Measurements from ENCODE around the gene HAUS7.
A peak's percentile ranks its signal among the peaks of the same experiment; 100 is the strongest.

The HAUS7 gene

DNA sequence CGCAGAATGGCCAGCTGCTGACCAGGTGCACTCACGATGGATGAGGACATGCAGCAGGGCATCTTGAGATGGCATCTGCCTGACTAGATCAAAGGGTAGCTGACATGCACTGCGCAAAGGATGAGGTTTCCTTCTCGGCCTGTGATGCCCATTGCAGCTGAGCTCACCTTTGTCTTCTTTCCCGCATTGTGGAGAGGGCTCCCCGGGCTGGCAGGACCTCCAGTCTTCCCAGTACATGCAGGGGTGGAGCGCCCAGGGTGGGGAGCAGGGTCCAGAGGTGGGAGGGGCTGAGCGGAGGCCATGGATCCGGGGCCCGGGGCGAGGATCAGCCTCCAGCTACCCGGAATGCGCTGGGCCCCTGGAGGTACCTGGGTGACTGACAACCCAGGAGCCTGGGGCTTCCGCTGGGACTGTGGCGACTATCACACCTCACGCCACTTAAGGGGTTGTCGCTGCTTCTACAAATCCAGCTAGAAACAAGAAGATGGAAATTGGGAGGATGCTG lies 36.5 kb downstream of the HAUS7 start:
- Histone ChIP-seq H3K4me3 (ENCODE audit: low read depth, low read length) (no peak overlapping the region), H3K9me3 (ENCODE audit: control insufficient read depth, insufficient read depth, low read depth, low read length) (no peaks in the 10 kb centered on the region), H3K36me3 (ENCODE audit: control insufficient read depth in 2 of 2, insufficient read depth in 1 of 2, low read length in 2 of 2) (no peaks in the 10 kb centered on the region), H3K4me1 (ENCODE audit: control insufficient read depth, insufficient read depth, low read length) (no peaks in the 10 kb centered on the region), H3K27ac (ENCODE audit: extremely low read depth, low read depth, low read length) (no peak overlapping the region)
- ChIA-PET POLR2A (no interaction called here), CTCF (interaction anchor here (0.6 to 1.3 kb wide), 3 partner anchors 35 to 404 kb away, joined by 3 to 6 read pairs (median 4); partner anchors contain the start of gene HAUS7)
- TF ChIP-seq ZNF23 (tag by site-specific recombination; IDR thresholded peaks at IDR 0.05; ENCODE audit: borderline replicate concordance), result no peak

DNA sequence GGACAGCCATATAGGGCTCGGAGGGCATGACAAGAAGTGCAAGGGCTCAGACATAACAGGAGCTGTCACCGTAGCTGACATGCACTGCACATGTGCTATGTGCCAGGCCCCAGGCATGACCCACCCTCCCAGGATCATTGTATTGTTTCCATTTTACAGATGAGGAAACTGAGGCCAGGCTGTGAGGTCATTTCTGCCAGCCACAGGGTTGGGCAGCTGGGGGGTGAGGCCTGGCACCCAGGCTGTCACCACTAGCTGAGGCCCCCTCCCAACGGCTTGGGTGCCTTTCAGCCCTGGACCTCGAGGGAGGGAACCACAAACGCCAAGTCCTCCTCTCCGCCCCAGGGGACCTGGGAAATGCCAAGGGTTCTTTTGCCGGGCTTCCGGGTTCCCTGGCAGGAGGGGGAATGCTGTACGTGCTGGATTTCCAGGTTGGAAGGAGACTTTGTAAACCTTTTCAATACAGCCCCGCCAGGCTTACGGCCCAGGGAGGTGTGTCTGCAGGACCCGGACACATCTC lies 37.2 kb downstream of the HAUS7 start:
- Histone ChIP-seq H3K4me3 (ENCODE audit: low read depth, low read length) (no peak overlapping the region), H3K36me3 (ENCODE audit: control insufficient read depth in 2 of 2, insufficient read depth in 1 of 2, low read length in 2 of 2) (no peaks in the 10 kb centered on the region), H3K27ac (ENCODE audit: extremely low read depth, low read depth, low read length) (no peak overlapping the region), H3K9me3 (ENCODE audit: control insufficient read depth, insufficient read depth, low read depth, low read length) (no peaks in the 10 kb centered on the region), H3K4me1 (ENCODE audit: control insufficient read depth, insufficient read depth, low read length) (no peaks in the 10 kb centered on the region)
- CTCF ChIA-PET, result interaction anchor here (0.8 to 1.3 kb wide), 2 partner anchors 34 to 37 kb away, joined by 4 to 6 read pairs; partner anchors contain the start of gene HAUS7
- TF ChIP-seq ZNF558 (tag by site-specific recombination; IDR thresholded peaks at IDR 0.05) (no peak), OSR2 (tag by site-specific recombination; IDR thresholded peaks at IDR 0.05) (no peak), ZNF223 (tag by site-specific recombination; IDR thresholded peaks at IDR 0.05) (no peak), ZXDB (tag by site-specific recombination; IDR thresholded peaks at IDR 0.05) (no peak), ZNF664 (tag by site-specific recombination; IDR thresholded peaks at IDR 0.05) (no peak), ZNF121 (tag by site-specific recombination; IDR thresholded peaks at IDR 0.05) (no peak), ZBTB17 (tag by site-specific recombination; IDR thresholded peaks at IDR 0.05) (no peak), ZNF670 (tag by site-specific recombination; IDR thresholded peaks at IDR 0.05; ENCODE audit: low read depth) (no peak), ZNF629 (tag by site-specific recombination; IDR thresholded peaks at IDR 0.05) (no peak), EGR2 (tag by site-specific recombination; IDR thresholded peaks at IDR 0.05; ENCODE audit: low read depth) (no peak), SCRT1 (tag by site-specific recombination; IDR thresholded peaks at IDR 0.05; ENCODE audit: borderline replicate concordance) (no peak)
- TF ChIP-seq, protein P1, sequence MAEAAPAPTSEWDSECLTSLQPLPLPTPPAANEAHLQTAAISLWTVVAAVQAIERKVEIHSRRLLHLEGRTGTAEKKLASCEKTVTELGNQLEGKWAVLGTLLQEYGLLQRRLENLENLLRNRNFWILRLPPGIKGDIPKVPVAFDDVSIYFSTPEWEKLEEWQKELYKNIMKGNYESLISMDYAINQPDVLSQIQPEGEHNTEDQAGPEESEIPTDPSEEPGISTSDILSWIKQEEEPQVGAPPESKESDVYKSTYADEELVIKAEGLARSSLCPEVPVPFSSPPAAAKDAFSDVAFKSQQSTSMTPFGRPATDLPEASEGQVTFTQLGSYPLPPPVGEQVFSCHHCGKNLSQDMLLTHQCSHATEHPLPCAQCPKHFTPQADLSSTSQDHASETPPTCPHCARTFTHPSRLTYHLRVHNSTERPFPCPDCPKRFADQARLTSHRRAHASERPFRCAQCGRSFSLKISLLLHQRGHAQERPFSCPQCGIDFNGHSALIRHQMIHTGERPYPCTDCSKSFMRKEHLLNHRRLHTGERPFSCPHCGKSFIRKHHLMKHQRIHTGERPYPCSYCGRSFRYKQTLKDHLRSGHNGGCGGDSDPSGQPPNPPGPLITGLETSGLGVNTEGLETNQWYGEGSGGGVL (tag by site-specific recombination; IDR thresholded peaks at IDR 0.05), result no peak
- TF ChIP-seq, protein P2, sequence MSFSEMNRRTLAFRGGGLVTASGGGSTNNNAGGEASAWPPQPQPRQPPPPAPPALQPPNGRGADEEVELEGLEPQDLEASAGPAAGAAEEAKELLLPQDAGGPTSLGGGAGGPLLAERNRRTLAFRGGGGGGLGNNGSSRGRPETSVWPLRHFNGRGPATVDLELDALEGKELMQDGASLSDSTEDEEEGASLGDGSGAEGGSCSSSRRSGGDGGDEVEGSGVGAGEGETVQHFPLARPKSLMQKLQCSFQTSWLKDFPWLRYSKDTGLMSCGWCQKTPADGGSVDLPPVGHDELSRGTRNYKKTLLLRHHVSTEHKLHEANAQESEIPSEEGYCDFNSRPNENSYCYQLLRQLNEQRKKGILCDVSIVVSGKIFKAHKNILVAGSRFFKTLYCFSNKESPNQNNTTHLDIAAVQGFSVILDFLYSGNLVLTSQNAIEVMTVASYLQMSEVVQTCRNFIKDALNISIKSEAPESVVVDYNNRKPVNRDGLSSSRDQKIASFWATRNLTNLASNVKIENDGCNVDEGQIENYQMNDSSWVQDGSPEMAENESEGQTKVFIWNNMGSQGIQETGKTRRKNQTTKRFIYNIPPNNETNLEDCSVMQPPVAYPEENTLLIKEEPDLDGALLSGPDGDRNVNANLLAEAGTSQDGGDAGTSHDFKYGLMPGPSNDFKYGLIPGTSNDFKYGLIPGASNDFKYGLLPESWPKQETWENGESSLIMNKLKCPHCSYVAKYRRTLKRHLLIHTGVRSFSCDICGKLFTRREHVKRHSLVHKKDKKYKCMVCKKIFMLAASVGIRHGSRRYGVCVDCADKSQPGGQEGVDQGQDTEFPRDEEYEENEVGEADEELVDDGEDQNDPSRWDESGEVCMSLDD (tag by site-specific recombination; IDR thresholded peaks at IDR 0.05), result no peak
- TF ChIP-seq, protein P3, sequence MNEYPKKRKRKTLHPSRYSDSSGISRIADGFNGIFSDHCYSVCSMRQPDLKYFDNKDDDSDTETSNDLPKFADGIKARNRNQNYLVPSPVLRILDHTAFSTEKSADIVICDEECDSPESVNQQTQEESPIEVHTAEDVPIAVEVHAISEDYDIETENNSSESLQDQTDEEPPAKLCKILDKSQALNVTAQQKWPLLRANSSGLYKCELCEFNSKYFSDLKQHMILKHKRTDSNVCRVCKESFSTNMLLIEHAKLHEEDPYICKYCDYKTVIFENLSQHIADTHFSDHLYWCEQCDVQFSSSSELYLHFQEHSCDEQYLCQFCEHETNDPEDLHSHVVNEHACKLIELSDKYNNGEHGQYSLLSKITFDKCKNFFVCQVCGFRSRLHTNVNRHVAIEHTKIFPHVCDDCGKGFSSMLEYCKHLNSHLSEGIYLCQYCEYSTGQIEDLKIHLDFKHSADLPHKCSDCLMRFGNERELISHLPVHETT (tag by site-specific recombination; IDR thresholded peaks at IDR 0.05), result no peak
- POLR2A ChIA-PET, result no interaction called here

DNA sequence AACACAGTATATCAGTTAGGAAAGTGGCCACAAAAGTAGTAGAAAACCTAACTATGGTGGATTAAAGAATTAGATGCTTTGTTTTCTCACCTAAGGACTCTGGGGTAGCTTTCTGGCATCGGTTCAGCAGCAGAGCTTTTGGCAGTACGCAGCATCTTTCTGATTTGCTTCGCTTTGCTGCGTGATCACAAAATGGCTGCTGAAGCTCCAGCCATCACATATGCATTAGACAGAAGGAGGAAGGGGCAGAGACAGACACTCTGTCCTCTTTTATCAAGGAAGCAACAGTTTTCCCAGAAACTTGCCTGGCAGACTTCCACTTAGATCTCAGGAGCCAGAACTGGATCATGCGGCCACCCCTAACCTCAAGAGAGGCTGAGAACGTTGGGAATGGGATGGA lies 39.6 kb downstream of the HAUS7 start:
- H3K4me1 ChIP-seq (ENCODE audit: control insufficient read depth, insufficient read depth, low read length), result no peaks in the 10 kb centered on the region
- TF ChIP-seq, protein P4, sequence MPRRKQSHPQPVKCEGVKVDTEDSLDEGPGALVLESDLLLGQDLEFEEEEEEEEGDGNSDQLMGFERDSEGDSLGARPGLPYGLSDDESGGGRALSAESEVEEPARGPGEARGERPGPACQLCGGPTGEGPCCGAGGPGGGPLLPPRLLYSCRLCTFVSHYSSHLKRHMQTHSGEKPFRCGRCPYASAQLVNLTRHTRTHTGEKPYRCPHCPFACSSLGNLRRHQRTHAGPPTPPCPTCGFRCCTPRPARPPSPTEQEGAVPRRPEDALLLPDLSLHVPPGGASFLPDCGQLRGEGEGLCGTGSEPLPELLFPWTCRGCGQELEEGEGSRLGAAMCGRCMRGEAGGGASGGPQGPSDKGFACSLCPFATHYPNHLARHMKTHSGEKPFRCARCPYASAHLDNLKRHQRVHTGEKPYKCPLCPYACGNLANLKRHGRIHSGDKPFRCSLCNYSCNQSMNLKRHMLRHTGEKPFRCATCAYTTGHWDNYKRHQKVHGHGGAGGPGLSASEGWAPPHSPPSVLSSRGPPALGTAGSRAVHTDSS (tag by site-specific recombination; IDR thresholded peaks at IDR 0.05), result no peak
- no peak for TF ChIP-seq ZNF776 (tag by site-specific recombination; IDR thresholded peaks at IDR 0.05; ENCODE audit: borderline replicate concordance)
- TF ChIP-seq, protein P5, sequence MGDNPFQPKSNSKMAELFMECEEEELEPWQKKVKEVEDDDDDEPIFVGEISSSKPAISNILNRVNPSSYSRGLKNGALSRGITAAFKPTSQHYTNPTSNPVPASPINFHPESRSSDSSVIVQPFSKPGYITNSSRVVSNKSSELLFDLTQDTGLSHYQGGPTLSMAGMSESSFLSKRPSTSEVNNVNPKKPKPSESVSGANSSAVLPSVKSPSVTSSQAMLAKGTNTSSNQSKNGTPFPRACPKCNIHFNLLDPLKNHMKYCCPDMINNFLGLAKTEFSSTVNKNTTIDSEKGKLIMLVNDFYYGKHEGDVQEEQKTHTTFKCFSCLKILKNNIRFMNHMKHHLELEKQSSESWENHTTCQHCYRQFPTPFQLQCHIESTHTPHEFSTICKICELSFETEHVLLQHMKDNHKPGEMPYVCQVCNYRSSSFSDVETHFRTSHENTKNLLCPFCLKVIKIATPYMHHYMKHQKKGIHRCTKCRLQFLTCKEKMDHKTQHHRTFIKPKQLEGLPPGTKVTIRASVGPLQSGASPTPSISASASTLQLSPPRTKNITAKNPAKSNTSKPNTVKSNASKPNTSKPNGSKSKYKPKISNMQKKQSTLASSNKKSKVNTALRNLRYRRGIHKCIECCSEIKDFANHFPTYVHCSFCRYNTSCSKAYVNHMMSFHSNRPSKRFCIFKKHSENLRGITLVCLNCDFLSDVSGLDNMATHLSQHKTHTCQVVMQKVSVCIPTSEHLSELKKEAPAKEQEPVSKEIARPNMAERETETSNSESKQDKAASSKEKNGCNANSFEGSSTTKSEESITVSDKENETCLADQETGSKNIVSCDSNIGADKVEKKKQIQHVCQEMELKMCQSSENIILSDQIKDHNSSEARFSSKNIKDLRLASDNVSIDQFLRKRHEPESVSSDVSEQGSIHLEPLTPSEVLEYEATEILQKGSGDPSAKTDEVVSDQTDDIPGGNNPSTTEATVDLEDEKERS (tag by site-specific recombination; IDR thresholded peaks at IDR 0.05), result peak; percentile 80
- TF ChIP-seq SETDB1 (IDR thresholded peaks at IDR 0.05; ENCODE audit: insufficient read length, low read length), result peak; percentile 38
- TF ChIP-seq ZNF629 (tag by site-specific recombination; IDR thresholded peaks at IDR 0.05), result no peak
- no peaks in the 10 kb centered on the region for H3K9me3 ChIP-seq (ENCODE audit: control insufficient read depth, insufficient read depth, low read depth, low read length)
- CTCF ChIA-PET, result interaction anchor here (0.6 to 1.4 kb wide), 3 partner anchors 8 to 109 kb away, joined by 3 read pairs; no protein-coding TSS in a partner anchor
- no peaks in the 10 kb centered on the region for H3K36me3 ChIP-seq (ENCODE audit: control insufficient read depth in 2 of 2, insufficient read depth in 1 of 2, low read length in 2 of 2)
- POLR2A ChIA-PET, result no interaction called here
- H3K4me3 ChIP-seq (ENCODE audit: low read depth, low read length), result no peak overlapping the region
- H3K27ac ChIP-seq (ENCODE audit: extremely low read depth, low read depth, low read length), result no peak overlapping the region

Data from HEK293 (cell line).